A549 (cell line): ENCODE data around the gene MGLL. TPM values are rescaled to one million over a fixed set of nuclear protein-coding genes. Genes with fewer than 3 reads are reported as not detected.

Source experiments
- ATAC-seq, 2 experiments: fragments of 200-7000 bp in 1 of 2; fragments of >200 bp in 1 of 2; cut with Nextera tagmentation in 1 of 2; cut with Tn5 transposase in 1 of 2; 3 replicates each; pipeline versions ENCODE4 v1.8.0 to v1.9.1; 2018 to 2020; ENCODE audit warnings: mild to moderate bottlenecking in 1 of 2, moderate library complexity in 1 of 2
- CTCF ChIA-PET: fragments of 300-600 bp; sonication (Branson Sonifier 250); formaldehyde crosslinking; extraction: SDS; loops from one replicate; lab custom pipeline; 2021; ENCODE audit warnings: antibody characterized with exemption, inconsistent platforms; lab: Yijun Ruan, JAX
- POLR2A ChIA-PET: fragments of 350-600 bp; formaldehyde crosslinking; extraction: SDS; loops from one replicate; lab custom pipeline; 2021; ENCODE audit warnings: antibody characterized with exemption, inconsistent platforms; lab: Yijun Ruan, JAX
- DNase-seq, 2 experiments: peaks; one replicate each; pipeline versions ENCODE4 v3.0.0 to v3.0.0-alpha.2; 2011 to 2016; ENCODE audit warnings: low read depth in 1 of 2, low spot score in 1 of 2
- FAIRE-seq: peaks from 2 replicates; lab custom pipeline; 2011; peaks lifted over from hg19 to GRCh38; lab: Jason Lieb, UNC
- H3K27ac ChIP-seq, 2 experiments: fragments of >200 bp; sonication (Bioruptor Twin); formaldehyde crosslinking; 3 replicates each; pipeline ENCODE4 v1.5.1; 2016 to 2017
- H3K4me1 ChIP-seq: fragments of >200 bp; sonication (Bioruptor Twin); formaldehyde crosslinking; 3 replicates; pipeline ENCODE4 v1.6.1; 2016
- H3K4me2 ChIP-seq: fragments of >200 bp; sonication (Bioruptor Twin); formaldehyde crosslinking; 3 replicates; pipeline ENCODE4 v1.6.1; 2016
- H3K4me3 ChIP-seq: fragments of >200 bp; sonication (Bioruptor Twin); formaldehyde crosslinking; 3 replicates; pipeline ENCODE4 v1.5.1; 2016
- H3K9me3 ChIP-seq: fragments of >200 bp; sonication (Bioruptor Twin); formaldehyde crosslinking; 3 replicates; pipeline ENCODE4 v1.6.1; 2016
- ATOH8 ChIP-seq: fragments of 250-450 bp; sonication (Bioruptor Pico); IDR thresholded peaks from 2 replicates; pipeline ENCODE4 v1.5.0; 2020; ENCODE audit warnings: low read depth, mild to moderate bottlenecking, moderate library complexity
- BCL3 ChIP-seq: fragments of >200 bp; sonication (Bioruptor Twin); formaldehyde crosslinking; IDR thresholded peaks from 3 replicates; pipeline ENCODE4 v1.6.1; 2016
- CHD2 ChIP-seq: fragments of 150-350 bp; IDR thresholded peaks from 2 replicates; pipeline ENCODE4 v1.6.1; 2014; ENCODE audit warnings: low read length; ENCODE audit not compliant: partially characterized antibody
- EHMT2 ChIP-seq: fragments of 200-600 bp; sonication (generic); IDR thresholded peaks from 2 replicates; pipeline ENCODE4 v1.6.1; 2016; ENCODE audit warnings: antibody characterized with exemption, low read depth, mild to moderate bottlenecking, moderate library complexity
- FOSB ChIP-seq: fragments of 250-450 bp; sonication (Bioruptor Pico); IDR thresholded peaks from 2 replicates; pipeline ENCODE4 v1.5.0; 2020; ENCODE audit warnings: mild to moderate bottlenecking, moderate library complexity
- GATA3 ChIP-seq: IDR thresholded peaks from 2 replicates; pipeline ENCODE4 v1.6.1; 2012; ENCODE audit warnings: borderline replicate concordance
- HMGXB4 ChIP-seq: fragments of 250-450 bp; sonication (Bioruptor Pico); IDR thresholded peaks from 2 replicates; pipeline ENCODE4 v1.5.0; 2021; ENCODE audit warnings: mild to moderate bottlenecking, moderate library complexity, borderline replicate concordance
- HOXA7 ChIP-seq: fragments of 250-450 bp; sonication (Bioruptor Pico); IDR thresholded peaks from 2 replicates; pipeline ENCODE4 v1.5.0; 2020; ENCODE audit warnings: mild to moderate bottlenecking, moderate library complexity
- MYC ChIP-seq: IDR thresholded peaks from 2 replicates; pipeline ENCODE4 v1.6.1; 2012; ENCODE audit warnings: mild to moderate bottlenecking, inconsistent platforms, low read length, improper control_type of control experiment, borderline replicate concordance
- NFE2L2 ChIP-seq: fragments of 150-350 bp; conservative IDR thresholded peaks from 2 replicates; pipeline ENCODE4 v1.6.1; 2014; ENCODE audit warnings: low read length
- NPAS2 ChIP-seq: fragments of 250-450 bp; sonication (Bioruptor Pico); IDR thresholded peaks from 2 replicates; pipeline ENCODE4 v1.8.0; 2022; ENCODE audit warnings: mild to moderate bottlenecking, moderate library complexity, borderline replicate concordance
- NR3C1 ChIP-seq: fragments of >200 bp; sonication (Bioruptor Twin); formaldehyde crosslinking; IDR thresholded peaks from 3 replicates; pipeline ENCODE4 v1.6.1; 2017
- PBX3 ChIP-seq: IDR thresholded peaks from 2 replicates; pipeline ENCODE4 v1.6.1; 2012
- POLR2AphosphoS2 ChIP-seq: conservative IDR thresholded peaks from 2 replicates; pipeline ENCODE4 v1.6.1; 2012; ENCODE audit warnings: low read length, improper control_type of control experiment, inconsistent platforms
- TFCP2L1 ChIP-seq: fragments of 250-450 bp; sonication (Bioruptor Pico); IDR thresholded peaks from 2 replicates; pipeline ENCODE4 v1.5.0; 2021; ENCODE audit warnings: mild to moderate bottlenecking
- USF2 ChIP-seq: fragments of 450-650 bp; IDR thresholded peaks from 2 replicates; pipeline ENCODE4 v1.6.1; 2014; ENCODE audit warnings: antibody characterized with exemption
- ZSCAN20 ChIP-seq: fragments of 250-450 bp; sonication (Bioruptor Pico); IDR thresholded peaks from 2 replicates; pipeline ENCODE4 v1.8.0; 2022; ENCODE audit warnings: mild to moderate bottlenecking, moderate library complexity
- WGBS: methylation state at CpG from one replicate; pipeline ENCODE4 v1.1.6; 2017; ENCODE audit errors: missing lambda C conversion rate; 5-methylcytosine and 5-hydroxymethylcytosine counted together
- polyA plus RNA-seq, 4 experiments: library from polyadenylated mRNA; depleted of rRNA in 3 of 4; stranded (reverse); fragments of >200 nt; fragmentation: RNase III in 1 of 4; extraction: RNeasy Plus Mini Kit Qiagen cat#74134 plus additional on column Dnase treatment in 1 of 4; gene quantifications; 2 replicates in 3 of 4; 3 replicates in 1 of 4; pipeline ENCODE4 v1.2.3, GENCODE V29; 2011 to 2017

Gene MGLL
- polyA plus RNA-seq, 2 of the 4 experiments (the other 2 are of a cell fraction) = 38.5 to 41.5 TPM

- Histone ChIP-seq H3K4me2 (no peak overlapping the region), H3K4me3 (no peak overlapping the region), H3K27ac (no peak overlapping the region), H3K4me1 (no peaks in the 10 kb centered on the region), H3K9me3 (no peaks in the 10 kb centered on the region)
- POLR2A ChIA-PET = no interaction called here
- 72% methylated on average over 3 of the region's 3 CpGs for WGBS
- FAIRE-seq = no peak
- CTCF ChIA-PET = interaction anchor here (0.6 to 1.5 kb wide), 2 partner anchors 66 to 213 kb away, joined by 3 to 5 read pairs; no protein-coding TSS in a partner anchor
- TF ChIP-seq GATA3 (no peak), NR3C1 (no peak), PBX3 (no peak)
- no peak for ATAC-seq
- DNase-seq = no peak
These were observed 64.3 kb downstream of the MGLL start for GRCh38 chr3:127758013-127758412.

GRCh38 chr3:127755305-127755681 lies 67.0 kb downstream of the MGLL start:
- Histone ChIP-seq H3K9me3 (no peaks in the 10 kb centered on the region), H3K4me1 (peaks cover 14% of the 10 kb centered on the region)
- 93% methylated on average over 12 of the region's 12 CpGs for WGBS
- TF ChIP-seq POLR2AphosphoS2 = no peak
- TF ChIP-seq NPAS2 (CRISPR knock-in tag) = no peak
- no peak for TF ChIP-seq CHD2
- no peak for TF ChIP-seq MYC
- no peak for TF ChIP-seq HOXA7 (CRISPR knock-in tag)
- no peak for TF ChIP-seq HMGXB4 (CRISPR knock-in tag)
- no peak for TF ChIP-seq ZSCAN20
- no peak for TF ChIP-seq NFE2L2
- no peak for TF ChIP-seq FOSB (CRISPR knock-in tag)
- TF ChIP-seq BCL3 = no peak
- no peak for TF ChIP-seq TFCP2L1 (CRISPR knock-in tag)
- no peak for TF ChIP-seq ATOH8
- no peak for TF ChIP-seq USF2
- no peak for TF ChIP-seq EHMT2
- TF ChIP-seq, all 56 proteins: peak for 0
- H3K27ac ChIP-seq = no peak overlapping the region
- ATAC-seq (no peak), DNase-seq (no peak), FAIRE-seq (no peak)
- no peak overlapping the region for H3K4me2 ChIP-seq
- ChIA-PET POLR2A (no interaction called here), CTCF (interaction anchor here (0.6 to 1.6 kb wide), 2 partner anchors 30 to 103 kb away, joined by 3 to 5 read pairs; no protein-coding TSS in a partner anchor)
- H3K4me3 ChIP-seq = no peak overlapping the region
